Suprapubic skin (tissue), 4 donors: Measurements from ENCODE around the gene RASD2. TPM values are rescaled to one million over a fixed set of nuclear protein-coding genes. Genes with fewer than 3 reads are reported as not detected.
"Not testable (repeated sequence)": the region's sequence is repeated elsewhere in the genome, so short reads cannot be mapped to it uniquely, and the experiment has no call there.

Source experiments
- DNase-seq, 2 donors: peaks; one replicate each; pipeline ENCODE4 v3.0.0-alpha.2; 2019; ENCODE audit warnings: low spot score in 2 of 2
- H3K27ac ChIP-seq: fragments of 200-600 bp; sonication (generic); one replicate; pipeline ENCODE4 v1.5.1; 2019
- H3K27me3 ChIP-seq: fragments of 200-600 bp; sonication (generic); one replicate; pipeline ENCODE4 v1.5.1; 2019
- H3K36me3 ChIP-seq: fragments of 200-600 bp; sonication (generic); one replicate; pipeline ENCODE4 v1.5.1; 2019
- H3K4me1 ChIP-seq: fragments of 200-600 bp; sonication (generic); one replicate; pipeline ENCODE4 v1.5.1; 2019
- H3K4me3 ChIP-seq: fragments of 200-600 bp; sonication (generic); one replicate; pipeline ENCODE4 v1.5.1; 2019; ENCODE audit warnings: mild to moderate bottlenecking
- H3K9me3 ChIP-seq: fragments of 200-600 bp; sonication (generic); one replicate; pipeline ENCODE4 v1.5.1; 2019
- EP300 ChIP-seq: sonication (generic); formaldehyde crosslinking; IDR thresholded peaks from one replicate; pipeline ENCODE4 v1.6.1; 2017; ENCODE audit warnings: antibody characterized with exemption
- POLR2A ChIP-seq, 2 donors: fragments of 450-650 bp; IDR thresholded peaks; one replicate each; pipeline ENCODE4 v1.6.1; 2017; ENCODE audit warnings: antibody characterized with exemption in 2 of 2, mild to moderate bottlenecking in 2 of 2, moderate library complexity in 2 of 2
- POLR2AphosphoS5 ChIP-seq, 3 donors: sonication (generic); formaldehyde crosslinking; IDR thresholded peaks; one replicate each; pipeline ENCODE4 v1.6.1; 2017; ENCODE audit warnings: antibody characterized with exemption in 3 of 3
- WGBS: methylation state at CpG from one replicate; pipeline ENCODE4 v1.1.5; 2018; 5-methylcytosine and 5-hydroxymethylcytosine counted together
- total RNA-seq, 4 donors: library from RNA; depleted of rRNA; stranded (reverse); fragments of >200 nt; gene quantifications; one replicate each; pipeline ENCODE4 v1.1.0, GENCODE V29; 2016
- TF ChIP-seq, protein P1 (sequence below), 2 donors: fragments of 200-600 bp in 1 of 2; fragments of 450-650 bp in 1 of 2; sonication (generic) in 1 of 2; IDR thresholded peaks; one replicate each; pipeline ENCODE4 v1.5.1; 2016 to 2019; ENCODE audit warnings: antibody characterized with exemption in 2 of 2, mild to moderate bottlenecking in 1 of 2, moderate library complexity in 1 of 2

RASD2 gene
- total RNA-seq, 4 donors from 2014 or later = 0.89 to 1.7 (median 1.2) TPM

DNA sequence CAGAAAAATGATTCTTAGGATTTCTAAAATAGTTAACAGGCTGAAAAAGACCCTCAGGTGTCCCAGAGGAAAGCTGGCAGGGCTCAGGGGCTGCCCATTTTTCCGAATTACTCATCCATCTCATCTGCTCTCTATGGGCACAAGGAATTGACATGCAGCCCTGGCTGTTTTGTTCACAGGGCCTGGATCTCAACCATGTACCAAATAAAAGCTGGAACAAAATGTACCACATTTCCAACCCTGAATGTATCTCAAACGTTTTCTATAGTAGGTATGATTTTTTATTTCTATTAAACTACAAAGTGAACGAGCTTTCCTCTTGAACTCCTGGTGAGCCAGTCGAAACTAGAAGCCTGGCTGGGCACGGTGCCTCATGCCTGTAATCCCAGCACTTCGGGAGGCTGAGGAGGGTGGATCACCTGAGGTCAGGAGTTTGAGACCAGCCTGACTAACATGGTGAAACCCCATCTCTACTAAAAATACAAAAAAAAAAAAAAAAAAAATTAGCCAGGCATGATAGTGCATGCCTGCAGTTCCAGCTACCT, 43.8 kb upstream of the RASD2 start:
- WGBS = 57% methylated on average over 6 of the region's 6 CpGs
- Histone ChIP-seq H3K4me3 (no peak overlapping the region), H3K4me1 (peaks cover 6% of the 10 kb centered on the region), H3K36me3 (no peaks in the 10 kb centered on the region), H3K27ac (no peak overlapping the region), H3K27me3 (peaks cover 36% of the 10 kb centered on the region), H3K9me3 (no peaks in the 10 kb centered on the region)
- TF ChIP-seq POLR2AphosphoS5 (IDR thresholded peaks at IDR 0.05) (no peak), POLR2A (IDR thresholded peaks at IDR 0.05) (no peak), EP300 (no peak)
- TF ChIP-seq, protein P1, sequence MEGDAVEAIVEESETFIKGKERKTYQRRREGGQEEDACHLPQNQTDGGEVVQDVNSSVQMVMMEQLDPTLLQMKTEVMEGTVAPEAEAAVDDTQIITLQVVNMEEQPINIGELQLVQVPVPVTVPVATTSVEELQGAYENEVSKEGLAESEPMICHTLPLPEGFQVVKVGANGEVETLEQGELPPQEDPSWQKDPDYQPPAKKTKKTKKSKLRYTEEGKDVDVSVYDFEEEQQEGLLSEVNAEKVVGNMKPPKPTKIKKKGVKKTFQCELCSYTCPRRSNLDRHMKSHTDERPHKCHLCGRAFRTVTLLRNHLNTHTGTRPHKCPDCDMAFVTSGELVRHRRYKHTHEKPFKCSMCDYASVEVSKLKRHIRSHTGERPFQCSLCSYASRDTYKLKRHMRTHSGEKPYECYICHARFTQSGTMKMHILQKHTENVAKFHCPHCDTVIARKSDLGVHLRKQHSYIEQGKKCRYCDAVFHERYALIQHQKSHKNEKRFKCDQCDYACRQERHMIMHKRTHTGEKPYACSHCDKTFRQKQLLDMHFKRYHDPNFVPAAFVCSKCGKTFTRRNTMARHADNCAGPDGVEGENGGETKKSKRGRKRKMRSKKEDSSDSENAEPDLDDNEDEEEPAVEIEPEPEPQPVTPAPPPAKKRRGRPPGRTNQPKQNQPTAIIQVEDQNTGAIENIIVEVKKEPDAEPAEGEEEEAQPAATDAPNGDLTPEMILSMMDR (IDR thresholded peaks at IDR 0.05) = no peak
- DNase-seq = no peak

DNA sequence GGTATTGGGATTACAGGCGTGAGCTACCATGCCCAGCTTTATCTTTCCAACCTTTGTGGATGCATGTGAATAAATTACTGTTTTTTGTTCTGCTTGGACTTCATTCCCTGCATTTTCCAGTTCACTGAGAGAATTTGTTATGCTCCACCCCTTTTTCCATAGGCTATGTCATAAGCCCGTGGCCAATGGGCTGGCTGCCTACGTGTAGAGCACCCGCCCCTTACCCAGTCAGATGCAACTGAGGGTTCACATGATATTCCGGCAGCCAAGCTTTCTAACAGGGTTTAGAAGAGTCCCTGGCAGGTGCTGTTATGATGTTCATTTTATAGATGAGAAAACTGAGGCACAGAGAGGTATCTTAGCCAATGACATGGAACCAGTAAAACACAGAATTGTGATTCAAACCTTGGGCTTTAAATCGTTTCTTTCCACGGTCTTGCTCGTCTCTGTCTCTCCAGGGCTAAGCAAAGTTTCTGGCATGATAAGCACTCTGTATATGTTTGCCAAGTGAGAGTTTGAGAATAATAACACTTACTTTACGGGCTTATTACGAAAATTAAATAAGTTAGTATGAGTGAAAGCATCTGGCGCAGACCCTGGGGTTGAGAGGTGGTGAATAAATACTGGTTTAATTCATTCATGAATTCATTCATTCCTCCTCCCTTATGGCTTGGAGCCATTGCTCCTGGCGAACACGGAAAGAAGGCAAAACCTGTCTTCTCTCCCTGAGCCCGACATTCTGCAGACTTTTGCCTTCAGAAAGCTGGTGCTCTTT, 42.4 kb upstream of the RASD2 start:
- H3K27me3 ChIP-seq = peaks cover 37% of the 10 kb centered on the region
- no peak overlapping the region for H3K4me3 ChIP-seq
- DNase-seq = no peak
- no peaks in the 10 kb centered on the region for H3K9me3 ChIP-seq
- WGBS = 60% methylated on average over 14 of the region's 14 CpGs
- no peak for TF ChIP-seq POLR2AphosphoS5 (IDR thresholded peaks at IDR 0.05)
- no peak for TF ChIP-seq EP300
- TF ChIP-seq POLR2A (IDR thresholded peaks at IDR 0.05) = no peak
- TF ChIP-seq, protein P1 (IDR thresholded peaks at IDR 0.05) = no peak
- H3K27ac ChIP-seq = no peak overlapping the region
- peaks cover 6% of the 10 kb centered on the region for H3K4me1 ChIP-seq
- no peaks in the 10 kb centered on the region for H3K36me3 ChIP-seq

DNA sequence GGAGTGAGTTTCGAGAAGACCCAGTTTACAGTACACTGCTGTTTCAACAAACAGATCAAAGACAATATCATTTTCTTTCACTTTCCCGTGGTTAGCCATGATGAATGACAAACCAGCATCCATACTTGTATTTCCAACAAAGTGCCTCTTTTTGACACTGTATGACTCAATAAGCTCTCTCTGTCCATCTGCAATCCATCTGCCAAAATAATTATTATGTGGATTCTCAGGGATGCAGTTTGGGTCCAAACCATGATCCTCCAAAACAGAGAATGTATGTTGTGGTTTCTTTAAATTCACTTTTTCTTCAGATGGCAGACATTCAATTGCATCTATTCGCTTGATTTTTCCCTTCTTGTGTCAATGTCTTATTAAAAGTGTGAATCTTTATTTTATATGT, 37.8 kb upstream of the RASD2 start:
- Histone ChIP-seq H3K9me3 (no peaks in the 10 kb centered on the region), H3K4me1 (peaks cover 6% of the 10 kb centered on the region), H3K27me3 (peaks cover 25% of the 10 kb centered on the region), H3K4me3 (no peak overlapping the region), H3K36me3 (no peaks in the 10 kb centered on the region), H3K27ac (no peak overlapping the region)
- WGBS = 53% methylated on average over 3 of the region's 3 CpGs
- DNase-seq = no peak
- TF ChIP-seq POLR2AphosphoS5 (IDR thresholded peaks at IDR 0.05) (no peak), EP300 (no peak), POLR2A (IDR thresholded peaks at IDR 0.05) (no peak)
- TF ChIP-seq, protein P1 (IDR thresholded peaks at IDR 0.05) = no peak

DNA sequence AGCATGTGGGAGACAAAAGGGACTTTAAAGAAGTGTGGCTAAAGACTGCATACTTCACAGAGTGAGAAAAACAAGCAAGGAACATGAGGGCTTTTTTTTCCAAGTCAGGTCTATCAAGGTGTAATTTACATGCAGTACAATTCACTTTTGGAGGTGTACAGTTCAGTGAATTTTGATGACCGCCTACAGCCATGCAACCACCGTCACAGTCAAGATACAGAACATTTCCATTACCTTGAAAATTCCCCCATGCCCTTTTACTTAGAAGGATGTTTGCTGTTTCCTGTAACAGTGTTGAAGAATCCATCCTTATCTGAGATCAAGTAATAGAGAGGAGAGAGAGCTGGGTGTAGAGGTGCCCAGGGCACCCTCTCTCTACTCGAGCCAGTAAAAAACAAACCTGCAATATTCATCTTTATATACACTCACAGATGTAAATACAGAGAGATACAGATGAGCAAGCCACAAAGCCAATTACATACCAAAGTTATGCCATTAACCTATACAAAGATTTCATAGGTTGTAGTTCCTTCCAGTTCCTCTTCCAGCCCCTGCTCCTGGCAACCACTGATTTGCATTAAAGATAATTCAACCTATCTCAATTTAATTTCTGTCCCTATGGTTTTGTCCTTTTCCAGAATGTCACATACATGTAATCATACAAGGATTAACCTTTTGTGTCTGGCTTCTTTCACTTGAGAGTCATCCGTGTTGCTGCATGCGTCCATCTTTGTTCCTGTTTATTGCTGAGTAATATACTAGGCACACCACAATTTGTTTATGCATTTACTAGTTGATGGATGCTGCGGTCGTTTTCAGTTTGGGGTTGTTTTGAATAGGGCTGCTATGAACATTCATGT, 35.0 kb upstream of the RASD2 start:
- 55% methylated on average over 7 of the region's 7 CpGs for WGBS
- no peak overlapping the region for H3K27ac ChIP-seq
- peaks cover 13% of the 10 kb centered on the region for H3K27me3 ChIP-seq
- H3K9me3 ChIP-seq = no peaks in the 10 kb centered on the region
- no peaks in the 10 kb centered on the region for H3K36me3 ChIP-seq
- no peaks in the 10 kb centered on the region for H3K4me1 ChIP-seq
- TF ChIP-seq, protein P1 (IDR thresholded peaks at IDR 0.05) = no peak
- TF ChIP-seq POLR2A (IDR thresholded peaks at IDR 0.05) = no peak
- TF ChIP-seq EP300 = no peak
- no peak for TF ChIP-seq POLR2AphosphoS5 (IDR thresholded peaks at IDR 0.05)
- H3K4me3 ChIP-seq = no peak overlapping the region
- no peak for DNase-seq

DNA sequence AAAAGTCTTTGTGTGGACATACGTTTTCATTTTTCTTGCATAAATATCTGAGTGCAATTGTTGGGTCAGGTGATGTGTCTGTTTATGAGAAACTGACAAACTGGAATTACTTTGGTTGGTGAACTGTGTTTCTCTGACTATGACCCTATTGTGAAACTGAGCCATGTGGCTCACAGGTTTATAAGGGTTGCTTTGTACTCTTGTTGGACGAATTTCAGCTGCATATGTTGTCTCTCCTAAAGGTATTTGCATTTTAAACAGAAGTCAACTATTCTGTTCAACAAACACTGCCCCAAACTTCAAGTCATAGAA, 34.4 kb upstream of the RASD2 start:
- no peak for DNase-seq
- no peaks in the 10 kb centered on the region for H3K4me1 ChIP-seq
- no peaks in the 10 kb centered on the region for H3K36me3 ChIP-seq
- peaks cover 13% of the 10 kb centered on the region for H3K27me3 ChIP-seq
- H3K4me3 ChIP-seq = no peak overlapping the region
- WGBS = 35% methylated on average over 2 of the region's 2 CpGs
- no peak overlapping the region for H3K27ac ChIP-seq
- no peaks in the 10 kb centered on the region for H3K9me3 ChIP-seq
- TF ChIP-seq POLR2AphosphoS5 (IDR thresholded peaks at IDR 0.05) = no peak
- no peak for TF ChIP-seq POLR2A (IDR thresholded peaks at IDR 0.05)
- TF ChIP-seq, protein P1 (IDR thresholded peaks at IDR 0.05) = no peak

DNA sequence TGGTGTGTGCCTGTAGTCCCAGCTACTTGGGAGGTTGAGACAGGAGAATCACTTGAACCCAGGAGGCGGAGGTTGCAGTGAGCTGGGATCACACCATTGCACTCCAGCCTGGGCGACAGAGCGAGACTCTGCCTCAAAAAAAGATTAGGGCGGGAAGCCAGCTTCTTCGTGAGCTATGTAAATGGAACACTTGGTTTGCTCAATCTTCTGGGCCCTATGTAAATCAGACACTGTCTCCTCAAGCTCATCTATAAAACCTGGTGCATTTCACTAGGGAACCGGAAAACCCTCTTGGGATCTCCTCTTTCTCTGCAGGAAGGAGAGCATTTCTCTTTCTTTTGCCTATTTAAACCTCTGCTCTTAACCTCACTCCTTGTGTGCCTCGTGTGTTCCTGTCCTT, 32.8 kb upstream of the RASD2 start:
- not testable (repeated sequence) for H3K9me3 ChIP-seq, DNase-seq, H3K4me1 ChIP-seq, H3K27me3 ChIP-seq, H3K27ac ChIP-seq, H3K36me3 ChIP-seq, H3K4me3 ChIP-seq
- 84% methylated on average over 5 of the region's 7 CpGs for WGBS
